ENCODE data around the gene PCDHA11.
"Not testable (repeated sequence)": the region's sequence is repeated elsewhere in the genome, so short reads cannot be mapped to it uniquely, and the experiment has no call there.

The PCDHA11 gene

GRCh38 chr5:140868721-140869554, at the start of gene PCDHA11:
Gene PCDHA11, plus strand, starts transcription at chr5:140868957. Its CDS starts 147 bp downstream, at chr5:140869104.
- no peak for DNase-seq (ENCODE audit: low read depth)

DNA sequence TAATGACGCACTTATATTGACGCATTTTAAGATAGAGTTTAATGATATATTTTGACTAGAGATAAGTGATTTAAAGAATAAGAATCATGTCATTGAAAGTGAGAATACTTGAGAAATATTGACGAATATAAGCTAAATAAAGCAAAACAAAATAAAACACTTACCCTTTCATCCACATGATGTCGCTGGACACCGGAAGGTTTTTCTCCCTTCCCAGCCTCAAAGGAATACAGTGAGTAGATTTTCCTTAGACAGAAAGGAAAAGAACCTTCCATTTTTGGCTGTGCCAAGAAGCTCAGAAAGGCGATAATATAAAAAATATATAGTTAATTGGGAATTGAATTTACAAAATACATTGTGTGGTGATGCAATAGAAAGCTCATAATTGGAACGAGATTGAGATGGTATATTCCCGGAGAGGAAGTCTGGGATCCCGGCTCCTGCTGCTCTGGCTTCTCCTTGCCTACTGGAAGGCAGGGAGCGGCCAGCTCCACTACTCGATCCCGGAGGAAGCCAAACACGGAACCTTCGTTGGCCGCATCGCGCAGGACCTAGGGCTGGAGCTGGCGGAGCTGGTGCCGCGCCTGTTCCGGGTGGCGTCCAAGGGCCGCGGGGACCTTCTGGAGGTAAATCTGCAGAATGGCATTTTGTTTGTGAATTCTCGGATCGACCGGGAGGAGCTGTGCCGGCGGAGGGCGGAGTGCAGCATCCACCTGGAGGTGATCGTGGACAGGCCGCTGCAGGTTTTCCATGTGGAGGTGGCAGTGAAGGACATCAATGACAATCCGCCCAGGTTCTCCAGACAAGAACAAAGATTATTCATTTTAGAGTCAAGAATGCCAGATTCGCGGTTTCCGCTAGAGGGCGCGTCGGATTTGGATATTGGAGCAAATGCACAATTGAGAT, 47.1 kb upstream of the PCDHA11 start, which contains the start of gene PCDHA5:
Gene PCDHA5 (plus strand): TSS at position 239 of the 906 bp plus-strand sequence.
- DNase-seq (ENCODE audit: low read depth) = peak; percentile 26

DNA sequence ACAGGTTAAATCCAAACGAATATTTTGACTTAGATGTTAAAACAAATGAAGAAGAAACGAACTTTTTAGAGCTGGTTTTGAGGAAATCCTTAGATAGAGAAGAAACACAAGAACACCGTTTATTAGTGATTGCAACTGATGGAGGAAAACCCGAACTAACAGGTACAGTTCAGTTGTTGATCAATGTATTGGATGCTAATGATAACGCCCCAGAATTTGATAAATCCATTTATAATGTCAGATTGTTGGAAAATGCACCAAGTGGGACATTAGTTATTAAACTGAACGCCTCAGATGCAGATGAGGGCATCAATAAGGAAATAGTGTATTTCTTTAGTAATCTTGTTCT, 46.5 kb upstream of the PCDHA11 start:
- DNase-seq (ENCODE audit: low read depth) = no peak

DNA sequence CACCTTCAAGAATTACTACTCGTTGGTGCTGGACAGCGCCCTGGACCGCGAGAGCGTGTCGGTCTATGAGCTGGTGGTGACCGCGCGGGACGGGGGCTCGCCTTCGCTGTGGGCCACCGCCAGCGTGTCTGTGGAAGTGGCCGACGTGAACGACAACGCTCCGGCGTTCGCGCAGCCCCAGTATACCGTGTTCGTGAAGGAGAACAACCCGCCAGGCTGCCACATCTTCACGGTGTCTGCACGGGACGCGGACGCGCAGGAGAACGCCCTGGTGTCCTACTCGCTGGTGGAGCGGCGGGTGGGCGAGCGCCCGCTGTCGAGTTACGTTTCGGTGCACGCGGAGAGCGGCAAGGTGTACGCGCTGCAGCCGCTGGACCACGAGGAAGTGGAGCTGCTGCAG, 45.8 kb upstream of the PCDHA11 start:
- not testable (repeated sequence) for DNase-seq (ENCODE audit: low read depth)

GRCh38 chr5:140823475-140823874, 45.3 kb upstream of the PCDHA11 start:
- DNase-seq (ENCODE audit: low read depth) = no peak

DNA sequence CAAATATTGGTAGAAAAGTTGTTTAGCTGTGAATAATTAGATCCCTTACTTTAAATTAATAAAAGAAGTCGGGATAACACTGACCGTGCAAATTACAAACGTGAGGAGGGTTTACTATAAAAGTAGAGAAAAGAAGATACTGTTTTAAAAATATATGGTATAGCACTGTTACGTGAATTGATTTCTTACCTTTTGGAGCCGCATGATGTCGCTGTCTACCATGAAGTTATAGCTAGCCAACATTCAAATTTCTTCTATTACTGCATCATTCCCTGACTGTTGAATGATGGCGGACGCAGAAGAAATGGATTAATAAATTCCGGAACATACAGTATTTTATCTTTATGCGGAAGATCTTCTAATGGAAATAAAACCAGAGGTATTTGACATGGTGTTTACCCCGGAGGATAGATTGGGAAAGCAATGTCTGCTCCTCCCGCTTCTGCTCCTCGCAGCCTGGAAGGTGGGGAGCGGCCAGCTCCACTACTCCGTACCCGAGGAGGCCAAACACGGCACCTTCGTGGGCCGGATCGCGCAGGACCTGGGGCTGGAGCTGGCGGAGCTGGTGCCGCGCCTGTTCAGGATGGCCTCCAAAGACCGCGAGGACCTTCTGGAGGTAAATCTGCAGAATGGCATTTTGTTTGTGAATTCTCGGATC, 40.9 kb upstream of the PCDHA11 start, which contains the start of gene PCDHA6:
Gene PCDHA6 (plus strand): TSS at position 257 of the 658 bp plus-strand sequence. CDS start 132 bp downstream, at position 389.
- no peak for DNase-seq (ENCODE audit: low read depth)

- no peak for DNase-seq (ENCODE audit: low read depth)
Observed at GRCh38 chr5:140828362-140828737, 40.4 kb upstream of the PCDHA11 start.

GRCh38 chr5:140829511-140830501, 39.0 kb upstream of the PCDHA11 start:
- not testable (repeated sequence) for DNase-seq (ENCODE audit: low read depth)

DNA sequence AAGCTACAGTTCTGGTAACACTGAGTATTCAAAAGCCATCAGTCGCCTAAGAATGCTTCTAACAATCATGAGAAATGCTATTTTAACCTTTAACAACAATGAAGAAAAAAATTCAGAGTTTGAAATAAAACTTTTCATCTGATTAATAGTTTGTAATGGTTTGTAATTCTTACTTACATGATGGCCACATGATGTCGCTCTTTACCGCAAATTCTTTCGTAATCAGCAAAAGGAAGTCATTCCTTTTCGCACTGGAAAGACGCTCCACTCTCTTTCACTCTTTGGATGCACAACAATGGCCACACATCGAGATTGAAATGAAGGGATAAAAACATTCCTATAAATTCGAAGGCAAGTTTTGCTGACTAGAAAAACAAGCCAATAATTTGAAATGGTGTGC, 34.8 kb upstream of the PCDHA11 start, which contains the start of gene PCDHA7:
Gene PCDHA7 (plus strand): TSS at position 277 of the 400 bp plus-strand sequence. CDS start 115 bp downstream, at position 392.
- DNase-seq (ENCODE audit: low read depth) = no peak

GRCh38 chr5:140834439-140835008, 34.2 kb upstream of the PCDHA11 start:
- DNase-seq (ENCODE audit: low read depth) = not testable (repeated sequence)

GRCh38 chr5:140835622-140836510, 32.9 kb upstream of the PCDHA11 start:
- DNase-seq (ENCODE audit: low read depth) = no peak

DNA sequence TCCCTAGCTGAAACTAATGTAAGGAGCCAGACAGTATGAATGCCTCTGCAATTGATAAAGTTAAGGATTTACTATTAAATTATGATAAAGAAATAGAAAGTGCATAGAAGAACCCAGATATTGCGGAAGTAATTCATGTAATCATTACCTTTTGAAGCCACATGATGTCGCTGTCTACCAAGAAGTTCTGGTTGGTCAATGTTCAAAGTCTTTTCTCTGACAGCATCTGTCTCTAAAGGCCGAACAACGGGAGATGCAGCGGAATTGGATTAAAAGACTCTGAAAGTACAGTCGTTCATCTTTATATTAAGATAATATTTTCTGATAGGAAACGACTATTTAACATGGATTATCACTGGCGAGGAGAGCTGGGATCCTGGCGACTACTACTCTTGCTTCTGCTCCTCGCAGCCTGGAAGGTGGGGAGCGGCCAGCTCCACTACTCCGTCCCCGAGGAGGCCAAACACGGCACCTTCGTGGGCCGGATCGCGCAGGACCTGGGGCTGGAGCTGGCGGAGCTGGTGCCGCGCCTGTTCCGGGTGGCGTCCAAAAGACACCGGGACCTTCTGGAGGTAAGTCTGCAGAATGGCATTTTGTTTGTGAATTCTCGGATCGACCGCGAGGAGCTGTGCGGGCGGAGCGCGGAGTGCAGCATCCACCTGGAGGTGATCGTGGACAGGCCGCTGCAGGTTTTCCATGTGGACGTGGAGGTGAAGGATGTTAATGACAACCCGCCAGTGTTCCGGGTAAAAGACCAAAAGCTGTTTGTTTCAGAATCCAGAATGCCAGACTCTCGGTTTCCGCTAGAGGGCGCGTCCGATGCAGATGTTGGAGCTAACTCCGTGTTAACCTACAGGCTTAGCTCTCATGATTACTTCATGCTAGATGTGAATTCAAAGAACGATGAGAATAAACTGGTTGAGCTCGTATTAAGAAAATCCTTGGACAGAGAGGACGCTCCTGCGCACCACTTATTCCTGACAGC, 27.5 kb upstream of the PCDHA11 start, which contains the start of gene PCDHA8:
Gene PCDHA8 (plus strand): TSS at position 210 of the 985 bp plus-strand sequence. CDS start 135 bp downstream, at position 345.
- DNase-seq (ENCODE audit: low read depth) = no peak

DNA sequence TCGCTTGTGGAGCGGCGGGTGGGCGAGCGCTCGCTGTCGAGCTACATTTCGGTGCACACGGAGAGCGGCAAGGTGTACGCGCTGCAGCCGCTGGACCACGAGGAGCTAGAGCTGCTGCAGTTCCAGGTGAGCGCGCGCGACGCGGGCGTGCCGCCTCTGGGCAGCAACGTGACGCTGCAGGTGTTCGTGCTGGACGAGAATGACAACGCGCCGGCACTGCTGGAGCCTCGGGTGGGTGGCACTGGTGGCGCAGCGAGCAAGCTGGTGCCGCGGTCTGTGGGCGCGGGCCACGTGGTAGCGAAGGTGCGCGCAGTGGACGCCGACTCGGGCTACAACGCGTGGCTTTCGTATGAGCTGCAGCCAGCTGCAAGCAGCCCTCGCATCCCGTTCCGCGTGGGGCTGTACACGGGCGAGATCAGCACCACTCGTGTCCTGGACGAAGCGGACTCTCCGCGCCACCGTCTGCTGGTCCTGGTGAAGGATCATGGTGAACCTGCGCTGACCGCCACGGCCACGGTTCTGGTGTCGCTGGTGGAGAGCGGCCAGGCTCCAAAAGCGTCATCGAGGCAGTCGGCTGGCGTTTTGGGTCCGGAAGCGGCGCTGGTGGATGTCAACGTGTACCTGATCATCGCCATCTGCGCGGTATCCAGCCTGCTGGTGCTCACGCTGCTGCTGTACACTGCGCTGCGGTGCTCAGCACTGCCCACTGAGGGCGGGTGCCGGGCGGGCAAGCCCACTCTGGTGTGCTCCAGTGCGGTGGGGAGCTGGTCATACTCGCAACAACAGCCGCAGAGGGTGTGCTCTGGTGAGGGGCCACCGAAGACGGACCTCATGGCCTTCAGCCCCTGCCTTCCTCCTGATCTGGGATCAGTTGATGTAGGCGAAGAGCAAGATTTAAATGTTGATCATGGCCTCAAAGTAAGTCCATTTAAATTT, 25.7 kb upstream of the PCDHA11 start:
- no peak for DNase-seq (ENCODE audit: low read depth)

DNA sequence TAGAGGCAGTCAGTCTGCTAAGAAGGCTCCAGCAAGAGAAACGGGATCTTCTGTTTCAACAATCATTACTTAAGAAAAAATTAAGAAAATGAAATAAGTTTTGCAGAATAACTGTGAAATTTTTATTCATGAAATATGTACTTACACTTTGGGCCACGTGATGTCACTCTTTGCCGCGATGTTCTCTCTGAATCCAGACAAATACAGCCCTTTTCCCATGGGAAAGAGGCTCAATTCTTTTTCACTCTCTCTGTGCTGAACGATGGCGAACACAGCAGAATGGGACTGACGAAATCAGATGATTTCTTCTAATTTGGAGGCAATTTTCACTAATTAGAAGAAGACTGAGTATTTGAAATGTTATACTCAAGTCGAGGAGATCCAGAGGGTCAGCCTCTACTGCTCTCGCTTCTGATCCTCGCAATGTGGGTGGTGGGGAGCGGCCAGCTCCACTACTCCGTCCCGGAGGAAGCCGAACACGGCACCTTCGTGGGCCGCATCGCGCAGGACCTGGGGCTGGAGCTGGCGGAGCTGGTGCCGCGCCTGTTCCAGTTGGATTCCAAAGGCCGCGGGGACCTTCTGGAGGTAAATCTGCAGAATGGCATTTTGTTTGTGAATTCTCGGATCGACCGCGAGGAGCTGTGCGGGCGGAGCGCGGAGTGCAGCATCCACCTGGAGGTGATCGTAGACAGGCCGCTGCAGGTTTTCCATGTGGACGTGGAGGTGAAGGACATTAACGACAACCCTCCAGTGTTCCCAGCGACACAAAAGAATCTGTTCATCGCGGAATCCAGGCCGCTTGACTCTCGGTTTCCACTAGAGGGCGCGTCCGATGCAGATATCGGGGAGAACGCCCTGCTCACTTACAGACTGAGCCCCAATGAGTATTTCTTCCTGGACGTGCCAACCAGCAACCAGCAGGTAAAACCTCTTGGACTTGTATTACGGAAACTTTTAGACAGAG, 20.3 kb upstream of the PCDHA11 start, which contains the start of gene PCDHA9:
Gene PCDHA9 (plus strand): TSS at position 244 of the 964 bp plus-strand sequence. CDS start 114 bp downstream, at position 358.
- DNase-seq (ENCODE audit: low read depth) = not testable (repeated sequence)

All from activated T-cell treated with anti-CD3 and anti-CD28 coated beads for 48 hours (primary cell).